ENCODE measurements around the gene PRKN. TPM values are rescaled to one million over a fixed set of nuclear protein-coding genes. Genes with fewer than 3 reads are reported as not detected.

PRKN gene
- total and polyA plus RNA-seq, 9 donors: 3.0 to 15.0 (median 9.2) TPM

DNA sequence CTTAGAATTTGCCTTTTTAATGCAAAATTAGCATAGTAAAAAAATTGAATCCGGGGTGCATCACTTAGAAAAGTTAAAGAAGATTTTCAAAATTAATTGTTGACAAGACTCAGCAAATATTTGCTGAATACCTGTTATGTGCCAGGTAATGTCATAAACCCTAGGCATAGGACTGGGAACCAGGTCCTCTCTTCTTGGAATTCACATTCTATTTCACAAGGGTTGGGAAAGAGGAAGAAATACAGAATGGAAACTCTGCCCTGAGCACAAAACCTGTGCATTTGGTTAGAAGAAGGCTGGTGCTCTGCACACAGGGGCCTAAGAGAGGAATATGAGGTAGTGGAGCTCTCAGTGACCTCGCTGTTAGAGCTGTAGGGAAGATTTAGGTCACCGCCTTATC is 879.9 kb downstream of the PRKN start:
- Histone ChIP-seq H3K4me1 (ENCODE audit: insufficient read depth) (no peaks in the 10 kb centered on the region), H3K9me3 (no peaks in the 10 kb centered on the region), H3K4me3 (no peak overlapping the region), H3K27ac (no peak overlapping the region), H3K36me3 (no peaks in the 10 kb centered on the region), H3K27me3 (no peaks in the 10 kb centered on the region)
- intact Hi-C loops (cut with DNase I): no loop called here
- no peak for DNase-seq
- TF ChIP-seq EP300 (IDR thresholded peaks at IDR 0.05): no peak
- no peak for TF ChIP-seq CTCF (IDR thresholded peaks at IDR 0.05)
- no peak for TF ChIP-seq POLR2A (IDR thresholded peaks at IDR 0.05)
- WGBS, 3 donors: 85 to 92% (median 89%) methylated on average over 3 of the region's 3 CpGs

DNA sequence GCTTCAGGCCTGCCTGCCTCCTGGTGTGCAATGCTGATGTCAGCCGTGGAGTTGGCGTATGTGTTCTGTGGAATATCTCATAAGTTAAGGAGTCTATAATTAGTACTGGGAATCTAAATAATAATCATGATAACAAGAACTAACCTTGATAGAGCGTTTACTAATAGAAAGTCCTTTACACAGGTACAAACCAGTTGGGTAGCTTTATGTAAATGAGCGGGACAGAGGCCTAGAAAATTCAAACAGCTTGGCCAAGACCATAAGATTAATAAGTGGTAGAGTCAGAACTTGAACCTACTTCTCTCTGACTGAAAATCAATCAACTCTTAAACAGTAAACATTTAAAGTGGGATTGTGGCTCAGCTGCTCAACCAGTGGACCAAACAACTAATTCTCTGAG is 882.8 kb downstream of the PRKN start:
- H3K4me3 ChIP-seq: no peak overlapping the region
- TF ChIP-seq EP300 (IDR thresholded peaks at IDR 0.05) (no peak), POLR2A (IDR thresholded peaks at IDR 0.05) (no peak), CTCF (IDR thresholded peaks at IDR 0.05) (no peak)
- H3K4me1 ChIP-seq (ENCODE audit: insufficient read depth): no peaks in the 10 kb centered on the region
- no peaks in the 10 kb centered on the region for H3K36me3 ChIP-seq
- H3K27me3 ChIP-seq: no peaks in the 10 kb centered on the region
- WGBS, 3 donors: 84 to 94% (median 92%) methylated on average over 4 of the region's 4 CpGs
- intact Hi-C loops (cut with DNase I): no loop called here
- H3K9me3 ChIP-seq: no peaks in the 10 kb centered on the region
- no peak overlapping the region for H3K27ac ChIP-seq
- DNase-seq: no peak

DNA sequence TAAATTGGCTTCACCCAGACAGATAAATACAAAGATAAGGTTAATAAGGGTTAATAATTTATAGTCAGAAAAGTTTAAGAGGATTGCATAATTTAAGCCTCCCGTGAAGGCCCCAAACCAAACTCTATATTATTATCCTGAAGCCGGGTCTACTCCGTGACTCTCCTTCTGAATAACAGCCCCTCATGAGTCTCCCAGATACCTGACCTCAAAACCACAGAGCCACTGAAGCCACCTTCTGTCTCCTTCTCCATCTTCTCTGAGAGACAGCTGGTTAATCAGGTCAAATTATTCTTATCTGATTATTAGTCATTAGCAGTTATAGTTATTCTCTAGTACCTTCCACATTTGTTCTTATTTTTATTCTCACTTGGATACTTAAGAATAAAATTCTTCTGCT is 884.5 kb downstream of the PRKN start:
- Histone ChIP-seq H3K36me3 (no peaks in the 10 kb centered on the region), H3K27me3 (no peaks in the 10 kb centered on the region), H3K4me3 (no peak overlapping the region), H3K4me1 (ENCODE audit: insufficient read depth) (no peaks in the 10 kb centered on the region), H3K9me3 (no peaks in the 10 kb centered on the region), H3K27ac (no peak overlapping the region)
- no peak for DNase-seq
- intact Hi-C loops (cut with DNase I): no loop called here
- no peak for TF ChIP-seq EP300 (IDR thresholded peaks at IDR 0.05)
- no peak for TF ChIP-seq POLR2A (IDR thresholded peaks at IDR 0.05)
- no peak for TF ChIP-seq CTCF (IDR thresholded peaks at IDR 0.05)
- 86 to 91% (median 91%) methylated on average over 3 of the region's 3 CpGs for WGBS, 3 donors

GRCh38 chr6:161840380-161840779 is 887.2 kb downstream of the PRKN start:
- TF ChIP-seq EP300 (IDR thresholded peaks at IDR 0.05): no peak
- DNase-seq: no peak
- intact Hi-C loops (cut with DNase I): no loop called here
- WGBS, 3 donors: 94 to 97% (median 96%) methylated on average over 3 of the region's 3 CpGs
- Histone ChIP-seq H3K36me3 (no peaks in the 10 kb centered on the region), H3K4me3 (no peak overlapping the region), H3K9me3 (no peaks in the 10 kb centered on the region), H3K27ac (no peak overlapping the region), H3K27me3 (no peaks in the 10 kb centered on the region), H3K4me1 (ENCODE audit: insufficient read depth) (no peaks in the 10 kb centered on the region)

- intact Hi-C loops (cut with DNase I): no loop called here
These were observed 889.1 kb downstream of the PRKN start for GRCh38 chr6:161838306-161839035.

More at GRCh38 chr6:161838306-161839035, 889.1 kb downstream of the PRKN start:
- Histone ChIP-seq H3K27ac (no peak overlapping the region), H3K9me3 (no peaks in the 10 kb centered on the region), H3K27me3 (no peaks in the 10 kb centered on the region), H3K4me1 (ENCODE audit: insufficient read depth) (no peaks in the 10 kb centered on the region), H3K4me3 (no peak overlapping the region), H3K36me3 (no peaks in the 10 kb centered on the region)
- TF ChIP-seq CTCF (IDR thresholded peaks at IDR 0.05): no peak
- no peak for TF ChIP-seq EP300 (IDR thresholded peaks at IDR 0.05)
- TF ChIP-seq POLR2A (IDR thresholded peaks at IDR 0.05): no peak
- DNase-seq: peak in 1 of 5 donors; percentile 9
- 60 to 82% (median 62%) methylated on average over 14 of the region's 14 CpGs for WGBS, 3 donors
